IPS-11a (cell line): Measurements from ENCODE around the gene CACNA2D2.

ENCODE experiments used
- H3K4me3 ChIP-seq: one replicate; pipeline ENCODE4 v1.5.1; 2013; ENCODE audit warnings: low read depth, low read length, control low read depth

The CACNA2D2 gene

GRCh38 chr3:50353245-50354004 lies 150.0 kb downstream of the CACNA2D2 start:
- no peak overlapping the region for H3K4me3 ChIP-seq

GRCh38 chr3:50352781-50353180 lies 150.7 kb downstream of the CACNA2D2 start:
- H3K4me3 ChIP-seq: no peak overlapping the region

- peak overlapping the region; percentile 94 for H3K4me3 ChIP-seq
Measured at GRCh38 chr3:50351323-50351697, 152.1 kb downstream of the CACNA2D2 start.

DNA sequence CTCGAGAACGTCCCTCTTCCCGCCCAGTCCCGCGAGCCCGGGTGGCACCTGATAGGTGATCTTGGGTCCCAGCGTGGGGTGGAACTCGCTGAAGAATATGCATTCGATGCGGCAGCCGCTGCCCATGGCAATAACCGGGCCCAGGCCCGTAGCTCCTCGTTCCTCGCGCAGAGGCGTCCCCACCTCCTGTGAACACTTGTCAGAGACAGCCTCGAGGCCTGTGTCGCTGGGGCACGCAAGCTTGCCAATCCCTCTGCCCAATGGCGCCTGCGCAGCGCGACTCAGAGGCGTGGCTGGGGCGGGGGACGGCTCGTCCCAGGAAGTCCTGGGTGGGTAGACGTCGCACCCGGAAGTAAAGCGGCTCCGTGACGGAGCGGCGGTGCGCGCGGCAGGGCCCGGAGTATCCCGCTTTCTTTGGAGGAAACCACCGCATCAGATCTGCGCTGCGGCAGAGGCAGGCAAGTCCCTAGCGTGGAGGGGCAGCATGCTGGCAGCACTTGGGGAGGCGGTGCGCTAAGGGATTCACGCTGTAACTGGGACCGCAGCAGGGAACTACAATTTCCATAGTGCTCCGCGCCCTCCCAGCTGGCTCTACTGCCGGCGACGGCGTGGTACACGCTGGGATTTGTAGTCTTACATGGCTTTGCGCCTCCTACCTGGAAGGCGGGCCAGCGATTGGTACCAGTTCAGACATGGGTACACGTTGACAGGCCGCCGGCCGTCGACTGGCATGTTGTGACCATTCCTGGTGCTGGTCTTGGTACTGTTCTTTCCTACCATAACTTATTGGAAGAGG lies 152.7 kb downstream of the CACNA2D2 start, which contains the start of the genes CYB561D2 and NPRL2:
CYB561D2 (plus strand) TSS at position 336 of the 796 bp plus-strand sequence. CDS start 572 bp downstream, outside the sequence.
NPRL2 (minus strand) TSS at position 249 of the 796 bp plus-strand sequence; CDS start at position 126, 123 bp downstream.
- peak within 1 kb of the TSS; percentile 94 for H3K4me3 ChIP-seq

DNA sequence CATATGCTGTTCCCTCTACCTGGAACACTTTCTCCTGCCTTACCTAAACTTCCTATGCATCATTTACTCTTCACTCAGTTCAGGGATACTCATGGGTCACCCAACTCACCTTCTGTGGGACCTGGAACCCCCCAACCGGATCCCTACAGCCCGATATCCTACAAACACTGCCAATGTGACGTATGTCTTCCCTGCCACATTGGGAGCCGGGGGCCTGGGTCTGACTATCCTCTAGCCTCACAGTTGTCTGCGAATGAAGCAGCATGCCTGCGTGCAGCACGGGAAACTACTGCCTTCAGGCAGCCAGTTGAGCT lies 153.3 kb downstream of the CACNA2D2 start:
- H3K4me3 ChIP-seq: peak overlapping the region; percentile 94

GRCh38 chr3:50347187-50347813 lies 156.1 kb downstream of the CACNA2D2 start:
- H3K4me3 ChIP-seq: no peak overlapping the region

GRCh38 chr3:50345586-50346234 lies 157.7 kb downstream of the CACNA2D2 start, which contains the start of gene ZMYND10:
Gene ZMYND10, minus strand, starts transcription at chr3:50345732. Its CDS starts 153 bp downstream, at chr3:50345579.
- H3K4me3 ChIP-seq: peak within 1 kb of the TSS; percentile 25

GRCh38 chr3:50345008-50345407 lies 158.4 kb downstream of the CACNA2D2 start:
- H3K4me3 ChIP-seq: no peak overlapping the region

DNA sequence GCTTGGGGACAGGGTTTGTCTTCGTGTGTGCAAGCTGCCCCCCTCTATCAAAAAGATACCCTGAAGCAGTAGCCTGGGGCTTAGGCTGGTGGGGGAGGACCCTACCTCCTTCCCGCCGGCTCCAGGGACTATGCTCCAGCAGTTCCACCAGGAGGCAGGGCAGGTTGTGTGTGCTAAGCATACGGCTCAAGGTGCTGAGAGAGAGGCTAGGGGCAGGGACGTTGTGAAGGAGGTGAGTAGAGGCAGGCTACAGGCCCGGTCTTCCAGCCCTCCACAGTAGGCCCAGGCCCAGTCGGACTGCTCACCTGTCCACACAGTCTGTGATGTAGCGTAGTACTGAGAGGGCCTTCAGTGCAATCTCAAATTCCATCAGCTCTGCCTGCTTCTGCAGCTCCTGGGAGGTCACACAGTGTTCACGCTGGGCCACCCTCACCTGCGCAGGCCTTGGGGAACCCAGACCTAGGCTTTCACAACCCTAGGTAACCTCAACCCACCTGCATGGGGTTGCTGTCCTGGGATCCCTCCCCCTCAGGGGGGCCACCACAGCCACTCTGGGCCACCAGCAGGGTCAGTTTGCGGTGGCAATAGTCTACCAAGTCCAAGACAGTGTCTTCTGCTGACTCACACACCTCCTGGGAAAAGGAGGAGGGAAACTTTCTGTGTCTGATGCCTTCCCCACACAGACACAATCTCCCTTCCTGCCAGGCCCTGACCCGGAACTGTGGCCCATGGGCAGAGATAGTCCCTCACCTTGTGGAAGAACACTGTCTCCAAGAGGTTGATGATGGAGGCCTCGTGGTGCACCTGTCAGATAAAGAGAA lies 160.4 kb downstream of the CACNA2D2 start:
- no peak overlapping the region for H3K4me3 ChIP-seq

DNA sequence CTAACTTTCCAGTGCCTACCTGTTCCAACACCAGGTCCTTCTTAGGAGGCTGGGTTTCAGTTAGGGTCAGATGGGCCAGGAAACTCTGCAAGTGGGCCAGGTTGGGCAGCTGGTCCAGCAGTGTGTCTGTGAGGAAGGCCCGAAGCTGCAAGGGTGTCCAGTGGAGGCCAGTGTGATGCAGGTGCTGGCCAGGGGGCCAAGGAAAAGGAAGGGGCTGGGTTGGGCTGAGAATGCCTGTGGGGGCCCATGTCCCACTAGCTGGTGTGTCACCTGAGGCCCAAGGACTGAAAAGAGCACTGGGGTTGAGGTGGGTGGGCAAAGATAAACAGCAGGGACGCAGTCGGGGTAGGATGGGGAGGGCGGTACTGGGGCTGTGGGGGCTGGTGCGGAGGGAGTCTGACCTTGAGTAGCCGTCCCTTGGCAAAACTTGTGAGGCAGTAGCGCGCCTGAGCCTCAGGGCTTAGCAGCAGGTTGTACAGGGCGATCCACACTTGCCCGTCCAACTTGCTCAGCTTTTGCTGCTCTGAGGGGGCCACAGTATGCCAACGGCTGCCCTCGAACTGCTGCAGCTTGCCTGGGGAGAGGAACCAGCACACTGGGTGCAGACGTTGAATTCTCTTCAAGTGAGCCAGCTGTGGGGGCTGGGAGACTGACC lies 161.3 kb downstream of the CACNA2D2 start:
- H3K4me3 ChIP-seq: no peak overlapping the region

GRCh38 chr3:50341537-50341936 lies 161.9 kb downstream of the CACNA2D2 start:
- H3K4me3 ChIP-seq: no peak overlapping the region

GRCh38 chr3:50340448-50341329 lies 162.7 kb downstream of the CACNA2D2 start, which contains the start of gene RASSF1:
Gene RASSF1, minus strand, starts transcription at chr3:50340836. Its CDS starts 31 bp downstream, at chr3:50340805.
- peak within 1 kb of the TSS; percentile 27 for H3K4me3 ChIP-seq

- H3K4me3 ChIP-seq: peak overlapping the region; percentile 27
Measured at GRCh38 chr3:50340147-50340447, 163.3 kb downstream of the CACNA2D2 start.

DNA sequence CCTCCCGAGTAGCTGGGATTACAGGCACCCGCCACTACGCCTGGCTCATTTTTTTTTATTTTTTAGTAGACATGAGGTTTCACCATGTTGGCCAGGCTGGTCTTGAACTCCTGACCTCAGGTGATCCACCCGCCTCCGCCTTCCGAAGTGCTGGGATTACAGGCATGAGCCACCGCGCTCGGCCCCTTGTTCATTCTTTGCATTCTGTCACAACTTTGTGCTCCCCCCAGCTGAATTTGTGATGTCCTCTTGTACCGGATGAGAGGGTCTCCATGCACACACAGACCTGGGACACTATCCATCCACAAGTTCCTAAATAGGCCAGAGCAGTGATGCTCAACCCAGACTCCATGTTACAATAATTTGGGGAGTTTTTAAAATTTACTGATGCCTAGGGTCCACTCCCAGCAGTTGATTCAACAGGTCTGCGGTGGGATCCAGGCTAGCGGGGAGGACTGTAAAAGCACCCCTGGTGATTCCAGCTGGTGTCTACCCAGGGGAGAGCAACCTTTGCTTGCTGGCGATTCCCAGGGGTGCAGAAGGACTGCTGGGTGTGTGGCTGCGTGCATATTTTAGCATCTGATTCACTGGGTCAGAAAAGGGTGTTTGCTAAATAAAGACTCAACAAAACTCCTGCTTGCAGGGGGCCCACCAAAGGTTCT lies 163.8 kb downstream of the CACNA2D2 start:
- no peak overlapping the region for H3K4me3 ChIP-seq

- H3K4me3 ChIP-seq: no peak overlapping the region
Measured at GRCh38 chr3:50338965-50339364, 164.5 kb downstream of the CACNA2D2 start.

GRCh38 chr3:50337175-50337861 lies 166.1 kb downstream of the CACNA2D2 start:
- peak overlapping the region; percentile 85 for H3K4me3 ChIP-seq

GRCh38 chr3:50336452-50337174 lies 166.8 kb downstream of the CACNA2D2 start:
- peak overlapping the region; percentile 85 for H3K4me3 ChIP-seq
